OCI-LY1 (cell line): ENCODE results near the gene TJP1.
"Not testable (repeated sequence)": the region's sequence is repeated elsewhere in the genome, so short reads cannot be mapped to it uniquely, and the experiment has no call there.

Source experiments
- H2AFZ ChIP-seq: fragments of 200-600 bp; sonication (generic), shearing (Covaris generic); 2 replicates; pipeline ENCODE4 v1.6.0; 2014; ENCODE audit warnings: antibody characterized with exemption, mild to moderate bottlenecking, low read length
- H3F3A ChIP-seq: fragments of 200-600 bp; sonication (generic), shearing (Covaris generic); 2 replicates; pipeline ENCODE4 v1.6.0; 2014; ENCODE audit warnings: mild to moderate bottlenecking, antibody characterized with exemption, low read length, moderate library complexity; ENCODE audit not compliant: insufficient read depth
- H3K27ac ChIP-seq: fragments of 200-600 bp; sonication (generic); 2 replicates; pipeline ENCODE4 v1.5.1; 2014; ENCODE audit warnings: low read length, mixed run types, mild to moderate bottlenecking, low read depth; ENCODE audit not compliant: poor library complexity, severe bottlenecking
- H3K27me3 ChIP-seq: fragments of 200-600 bp; sonication (generic); 2 replicates; pipeline ENCODE4 v1.6.0; 2014; ENCODE audit warnings: antibody characterized with exemption, mild to moderate bottlenecking, low read length, moderate library complexity; ENCODE audit not compliant: insufficient read depth
- H3K36me3 ChIP-seq: fragments of 200-600 bp; sonication (generic); 2 replicates; pipeline ENCODE4 v1.6.1; 2014; ENCODE audit warnings: mild to moderate bottlenecking, antibody characterized with exemption, low read length, moderate library complexity, mixed read lengths; ENCODE audit not compliant: insufficient read depth
- H3K4me1 ChIP-seq: fragments of 200-600 bp; sonication (generic); 2 replicates; pipeline ENCODE4 v1.5.1; 2014; ENCODE audit warnings: mild to moderate bottlenecking, low read length, moderate library complexity; ENCODE audit not compliant: insufficient read depth, severe bottlenecking
- H3K4me2 ChIP-seq: fragments of 200-600 bp; sonication (generic), shearing (Covaris generic); 2 replicates; pipeline ENCODE4 v1.6.1; 2014; ENCODE audit warnings: low read length
- H3K4me3 ChIP-seq: fragments of 200-600 bp; sonication (generic); 2 replicates; pipeline ENCODE4 v1.5.1; 2014; ENCODE audit warnings: low read length, low read depth, mild to moderate bottlenecking, mixed read lengths; ENCODE audit not compliant: poor library complexity, severe bottlenecking
- H3K79me2 ChIP-seq: fragments of 200-600 bp; shearing (Covaris generic); 2 replicates; pipeline ENCODE4 v1.6.1; 2016; ENCODE audit warnings: mixed run types, low read length, mixed read lengths; ENCODE audit not compliant: insufficient read depth
- H3K9ac ChIP-seq: fragments of 200-600 bp; sonication (generic), shearing (Covaris generic); 2 replicates; pipeline ENCODE4 v1.6.1; 2014; ENCODE audit warnings: mild to moderate bottlenecking, low read length, mixed read lengths
- H3K9me2 ChIP-seq: fragments of 200-600 bp; sonication (generic), shearing (Covaris generic); 2 replicates; pipeline ENCODE4 v1.6.1; 2014; ENCODE audit warnings: low read depth, mild to moderate bottlenecking, low read length, mixed read lengths
- H3K9me3 ChIP-seq: fragments of 200-600 bp; shearing (Covaris generic); 2 replicates; pipeline ENCODE4 v1.6.1; 2014; ENCODE audit warnings: low read length, mixed read lengths
- H4K20me1 ChIP-seq: fragments of 200-600 bp; sonication (generic), shearing (Covaris generic); 2 replicates; pipeline ENCODE4 v1.6.0; 2016; ENCODE audit warnings: mild to moderate bottlenecking, low read length; ENCODE audit not compliant: insufficient read depth
- EZH2 ChIP-seq: fragments of 200-600 bp; sonication (generic), shearing (Covaris generic); IDR thresholded peaks from 2 replicates; pipeline ENCODE4 v1.8.0; 2017; ENCODE audit warnings: borderline replicate concordance, mixed run types, mild to moderate bottlenecking, antibody characterized with exemption, low read length, moderate library complexity, mixed read lengths
- TF ChIP-seq, protein P1 (sequence below): fragments of 200-600 bp; sonication (generic), shearing (Covaris generic); IDR thresholded peaks from 2 replicates; pipeline ENCODE4 v1.5.1; 2017; ENCODE audit warnings: mild to moderate bottlenecking, antibody characterized with exemption, low read length, moderate library complexity, mixed read lengths

Gene TJP1

DNA sequence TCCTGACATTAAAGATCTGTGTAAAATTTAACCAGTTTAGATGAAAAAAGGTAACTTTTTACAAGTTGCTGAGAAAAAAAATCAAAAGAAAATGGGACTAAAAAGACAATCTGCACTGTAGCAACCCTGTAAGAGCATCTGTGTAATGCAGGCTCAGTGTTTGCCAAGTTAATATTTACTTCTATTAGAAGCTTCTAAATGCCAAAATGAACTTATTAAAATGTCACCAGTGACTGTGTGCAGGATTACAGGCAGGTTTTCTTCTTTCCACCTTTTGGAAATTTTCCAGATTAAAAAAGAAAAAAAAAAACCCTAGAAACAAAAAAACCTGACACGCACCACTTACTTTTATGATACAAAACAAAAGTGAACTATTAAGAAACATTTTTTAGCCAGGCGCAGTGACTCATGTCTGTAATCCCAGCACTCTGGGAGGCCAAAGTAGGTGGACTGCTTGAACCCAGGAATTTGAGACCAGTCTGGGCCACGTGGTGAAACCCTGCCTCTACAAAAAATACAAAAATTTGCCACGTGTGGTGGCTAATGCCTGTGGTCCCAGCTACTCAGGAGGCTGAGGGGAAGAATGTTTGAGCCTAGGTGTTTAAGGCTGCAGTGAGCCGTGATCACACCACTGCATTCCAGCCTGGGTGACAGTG, 87.2 kb downstream of the TJP1 start:
- Histone ChIP-seq H3F3A (no peaks in the 10 kb centered on the region), H3K27me3 (0 out of 2 replicates have a peak, but pooled peaks cover 4% of the 10 kb centered on the region), H3K4me2 (no peak overlapping the region), H3K27ac (no peak overlapping the region), H3K9ac (no peak overlapping the region), H3K4me3 (no peak overlapping the region), H2AFZ (no peak overlapping the region), H3K4me1 (no peaks in the 10 kb centered on the region), H3K9me3 (no peaks in the 10 kb centered on the region), H3K36me3 (no peaks in the 10 kb centered on the region), H4K20me1 (no peaks in the 10 kb centered on the region), H3K79me2 (no peaks in the 10 kb centered on the region), H3K9me2 (no peaks in the 10 kb centered on the region)
- TF ChIP-seq EZH2 = no peak
- TF ChIP-seq, protein P1, sequence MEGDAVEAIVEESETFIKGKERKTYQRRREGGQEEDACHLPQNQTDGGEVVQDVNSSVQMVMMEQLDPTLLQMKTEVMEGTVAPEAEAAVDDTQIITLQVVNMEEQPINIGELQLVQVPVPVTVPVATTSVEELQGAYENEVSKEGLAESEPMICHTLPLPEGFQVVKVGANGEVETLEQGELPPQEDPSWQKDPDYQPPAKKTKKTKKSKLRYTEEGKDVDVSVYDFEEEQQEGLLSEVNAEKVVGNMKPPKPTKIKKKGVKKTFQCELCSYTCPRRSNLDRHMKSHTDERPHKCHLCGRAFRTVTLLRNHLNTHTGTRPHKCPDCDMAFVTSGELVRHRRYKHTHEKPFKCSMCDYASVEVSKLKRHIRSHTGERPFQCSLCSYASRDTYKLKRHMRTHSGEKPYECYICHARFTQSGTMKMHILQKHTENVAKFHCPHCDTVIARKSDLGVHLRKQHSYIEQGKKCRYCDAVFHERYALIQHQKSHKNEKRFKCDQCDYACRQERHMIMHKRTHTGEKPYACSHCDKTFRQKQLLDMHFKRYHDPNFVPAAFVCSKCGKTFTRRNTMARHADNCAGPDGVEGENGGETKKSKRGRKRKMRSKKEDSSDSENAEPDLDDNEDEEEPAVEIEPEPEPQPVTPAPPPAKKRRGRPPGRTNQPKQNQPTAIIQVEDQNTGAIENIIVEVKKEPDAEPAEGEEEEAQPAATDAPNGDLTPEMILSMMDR = no peak

DNA sequence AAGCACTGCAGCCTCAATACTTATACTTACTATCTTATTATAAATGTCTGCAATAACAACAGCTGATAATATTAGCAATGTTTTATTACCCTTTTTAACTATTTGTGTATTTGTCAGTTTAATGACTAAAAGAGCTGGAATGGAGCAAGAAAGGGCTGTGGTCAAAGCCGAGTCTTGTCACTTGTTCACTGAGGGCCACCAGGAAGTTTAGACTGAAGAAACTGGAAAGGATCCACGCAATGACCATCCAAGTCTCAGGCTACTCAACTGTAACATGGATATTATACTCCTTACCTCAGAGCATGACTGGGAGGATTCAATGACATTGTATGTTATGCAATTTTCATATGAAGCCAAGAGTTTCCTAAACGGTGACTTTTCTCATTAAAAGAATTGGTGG, 90.4 kb downstream of the TJP1 start:
- Histone ChIP-seq H3K9me2 (no peaks in the 10 kb centered on the region), H3K27ac (no peak overlapping the region), H3K4me2 (no peak overlapping the region), H3K27me3 (0 out of 2 replicates have a peak, but pooled peaks cover 4% of the 10 kb centered on the region), H2AFZ (no peak overlapping the region), H3K4me1 (no peaks in the 10 kb centered on the region), H3K9me3 (no peaks in the 10 kb centered on the region), H4K20me1 (no peaks in the 10 kb centered on the region), H3K79me2 (no peaks in the 10 kb centered on the region), H3K9ac (no peak overlapping the region), H3K36me3 (no peaks in the 10 kb centered on the region), H3K4me3 (no peak overlapping the region), H3F3A (no peaks in the 10 kb centered on the region)
- TF ChIP-seq EZH2 = no peak
- TF ChIP-seq, protein P1 = no peak

DNA sequence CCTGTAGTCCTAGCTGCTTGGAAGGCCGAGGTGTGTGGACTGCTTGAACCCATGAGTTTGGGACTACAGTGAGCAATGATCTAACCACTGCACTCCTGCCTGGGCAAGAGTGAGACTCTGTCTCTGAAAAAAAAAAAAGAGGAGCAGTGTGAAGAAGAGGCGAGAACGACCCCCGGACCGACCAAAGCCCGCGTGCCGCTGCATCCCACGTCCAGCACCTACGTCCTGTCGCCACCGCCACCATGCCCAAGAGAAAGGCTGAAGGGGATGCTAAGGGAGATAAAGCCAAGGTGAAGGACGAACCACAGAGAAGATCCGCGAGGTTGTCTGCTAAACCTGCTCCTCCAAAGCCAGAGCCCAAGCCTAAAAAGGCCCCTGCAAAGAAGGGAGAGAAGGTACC, 91.8 kb downstream of the TJP1 start:
- not testable (repeated sequence) for H3K9ac ChIP-seq, H3K4me1 ChIP-seq, H3K27ac ChIP-seq, H3K9me3 ChIP-seq, H3K9me2 ChIP-seq, H2AFZ ChIP-seq, H3K79me2 ChIP-seq, H3K36me3 ChIP-seq, H3K27me3 ChIP-seq, H3K4me3 ChIP-seq, H3F3A ChIP-seq, H4K20me1 ChIP-seq, H3K4me2 ChIP-seq

DNA sequence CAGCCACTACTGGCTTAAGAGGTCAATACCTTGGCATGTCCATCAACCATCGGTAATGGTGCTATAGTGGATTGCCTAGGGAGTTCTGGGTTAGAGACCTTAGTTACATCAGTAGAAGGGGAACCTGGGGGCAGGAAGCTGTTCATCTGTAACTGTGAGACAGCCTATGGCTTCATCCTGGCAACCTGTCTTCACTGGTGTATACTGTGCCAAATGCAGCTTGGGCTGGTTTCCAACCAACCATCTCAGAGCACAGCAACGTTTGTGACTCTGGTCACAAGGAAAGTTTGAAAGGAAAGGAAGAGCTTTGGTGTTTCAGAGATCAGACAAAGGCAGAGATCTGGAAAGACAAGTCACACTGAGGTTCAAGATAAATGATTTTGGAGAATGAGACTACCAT, 93.8 kb downstream of the TJP1 start:
- TF ChIP-seq, protein P1 = no peak
- no peak for TF ChIP-seq EZH2
- H3K27me3 ChIP-seq = 0 out of 2 replicates have a peak, but pooled peaks cover 4% of the 10 kb centered on the region
- H3K36me3 ChIP-seq = no peaks in the 10 kb centered on the region
- no peak overlapping the region for H3K27ac ChIP-seq
- no peaks in the 10 kb centered on the region for H3K9me3 ChIP-seq
- no peak overlapping the region for H3K9ac ChIP-seq
- no peaks in the 10 kb centered on the region for H3K9me2 ChIP-seq
- H3K79me2 ChIP-seq = no peaks in the 10 kb centered on the region
- no peak overlapping the region for H3K4me2 ChIP-seq
- no peak overlapping the region for H2AFZ ChIP-seq
- H3K4me3 ChIP-seq = no peak overlapping the region
- H3F3A ChIP-seq = no peaks in the 10 kb centered on the region
- H4K20me1 ChIP-seq = no peaks in the 10 kb centered on the region
- H3K4me1 ChIP-seq = no peaks in the 10 kb centered on the region
